HepG2 (cell line): ENCODE results near the gene MDP1. TPM values are rescaled to one million over a fixed set of nuclear protein-coding genes. Genes with fewer than 3 reads are reported as not detected.

Source experiments
- DRAP1 ChIP-seq: IDR thresholded peaks from 2 replicates; pipeline ENCODE4 v1.6.1; 2016; ENCODE audit warnings: missing genetic modification reagents, missing compliant biosample characterization
- EP300 ChIP-seq, 3 experiments: sonication (generic) in 1 of 3; formaldehyde crosslinking in 1 of 3; IDR thresholded peaks; 2 replicates each; pipeline versions ENCODE4 v1.5.1 to v1.6.1; 2011 to 2020; ENCODE audit warnings: low read depth in 2 of 3, low read length in 2 of 3, borderline replicate concordance in 1 of 3, improper control_type of control experiment in 1 of 3, mild to moderate bottlenecking in 1 of 3, missing genetic modification reagents in 1 of 3, moderate library complexity in 1 of 3
- ETS1 ChIP-seq: sonication (generic); formaldehyde crosslinking; IDR thresholded peaks from 2 replicates; pipeline ENCODE4 v1.4.0; 2020; ENCODE audit warnings: missing genetic modification reagents
- KDM5A ChIP-seq: fragments of 200-600 bp; sonication (generic); IDR thresholded peaks from 2 replicates; pipeline ENCODE4 v1.7.0; 2018; ENCODE audit warnings: antibody characterized with exemption, mild to moderate bottlenecking, low read length, borderline replicate concordance
- NFIB ChIP-seq: sonication (generic); formaldehyde crosslinking; IDR thresholded peaks from 2 replicates; pipeline ENCODE4 v1.9.0; 2021; ENCODE audit warnings: missing genetic modification reagents, mild to moderate bottlenecking, borderline replicate concordance
- NFIC ChIP-seq: IDR thresholded peaks from 2 replicates; pipeline ENCODE4 v1.6.1; 2012; ENCODE audit warnings: mild to moderate bottlenecking, low read length, inconsistent platforms
- NFKB2 ChIP-seq: sonication (generic); formaldehyde crosslinking; IDR thresholded peaks from 2 replicates; pipeline ENCODE4 v1.4.0; 2020; ENCODE audit warnings: missing genetic modification reagents, borderline replicate concordance
- NR2F2 ChIP-seq: IDR thresholded peaks from 2 replicates; pipeline ENCODE4 v1.6.1; 2012; ENCODE audit warnings: low read depth, inconsistent platforms, borderline replicate concordance
- PHF5A ChIP-seq: IDR thresholded peaks from one replicate; pipeline ENCODE4 v1.6.1; 2018; ENCODE audit warnings: low read depth, missing genetic modification reagents; ENCODE audit not compliant: unreplicated experiment
- RFX5 ChIP-seq: IDR thresholded peaks from 2 replicates; pipeline ENCODE4 v1.6.1; 2011; ENCODE audit warnings: low read depth, low read length, improper control_type of control experiment
- SKIL ChIP-seq: sonication (generic); formaldehyde crosslinking; IDR thresholded peaks from 2 replicates; pipeline ENCODE4 v1.8.0; 2022; ENCODE audit warnings: missing genetic modification reagents, mild to moderate bottlenecking, moderate library complexity, borderline replicate concordance
- TARDBP ChIP-seq: sonication (generic); formaldehyde crosslinking; IDR thresholded peaks from 2 replicates; pipeline ENCODE4 v1.8.0; 2022; ENCODE audit warnings: mild to moderate bottlenecking, missing genetic modification reagents
- ZBTB7B ChIP-seq: sonication (generic); formaldehyde crosslinking; IDR thresholded peaks from 2 replicates; pipeline ENCODE4 v1.4.0; 2020; ENCODE audit warnings: missing genetic modification reagents
- ZFP90 ChIP-seq: sonication (generic); formaldehyde crosslinking; IDR thresholded peaks from 2 replicates; pipeline ENCODE4 v1.8.0; 2022; ENCODE audit warnings: missing genetic modification reagents, mild to moderate bottlenecking, inconsistent platforms, borderline replicate concordance
- ZHX2 ChIP-seq, 2 experiments: sonication (generic) in 1 of 2; formaldehyde crosslinking in 1 of 2; IDR thresholded peaks; 2 replicates each; pipeline versions ENCODE4 v1.6.1 to v1.9.0; 2014 to 2022; ENCODE audit warnings: antibody characterized with exemption in 1 of 2, borderline replicate concordance in 1 of 2, inconsistent platforms in 1 of 2, low read depth in 1 of 2, missing genetic modification reagents in 1 of 2
- ZKSCAN5 ChIP-seq: sonication (generic); formaldehyde crosslinking; IDR thresholded peaks from 2 replicates; pipeline ENCODE4 v1.5.1; 2020; ENCODE audit warnings: mild to moderate bottlenecking, missing genetic modification reagents
- ZNF225 ChIP-seq: sonication (generic); formaldehyde crosslinking; IDR thresholded peaks from 2 replicates; pipeline ENCODE4 v1.4.0; 2020; ENCODE audit warnings: mild to moderate bottlenecking, missing genetic modification reagents
- ZNF772 ChIP-seq: sonication (generic); formaldehyde crosslinking; IDR thresholded peaks from 2 replicates; pipeline ENCODE4 v1.5.0; 2020; ENCODE audit warnings: mild to moderate bottlenecking, missing genetic modification reagents
- polyA plus RNA-seq, 8 experiments: library from polyadenylated mRNA; depleted of rRNA in 3 of 8; stranded (reverse) in 7 of 8; unstranded in 1 of 8; fragments of >200 nt; fragmentation: Illumina TruSeq in 4 of 8; extraction: Trizol in 4 of 8; gene quantifications; 2 replicates each; pipeline versions ENCODE4 v1.2.1 to v1.2.3, GENCODE V29; 2011 to 2016; ENCODE audit warnings: low read depth in 4 of 8, missing spikeins in 1 of 8, mixed read lengths in 1 of 8; ENCODE audit not compliant: insufficient read depth in 1 of 8
- total RNA-seq, 5 experiments: library from RNA; depleted of rRNA; stranded (reverse); fragments of >200 nt; fragmentation: Illumina TruSeq; extraction: Trizol; gene quantifications; 2 replicates each; pipeline ENCODE4 v1.2.3, GENCODE V29; 2016; ENCODE audit warnings: low read depth in 1 of 5

The MDP1 gene
- total and polyA plus RNA-seq, 2 of the 13 experiments (the other 11 are each of a cell fraction or from before 2014, with no cell fraction given) = 44.1 to 48.7 TPM

- TF ChIP-seq ZHX2 (IDR thresholded peaks at IDR 0.05; ENCODE audit: low read depth) (no peak), ZHX2 (CRISPR knock-in tag; IDR thresholded peaks at IDR 0.05; ENCODE audit: borderline replicate concordance) (no peak), ZKSCAN5 (CRISPR knock-in tag) (no peak), TARDBP (no peak), NFIB (peak; percentile 73; the same call in 1 of the 2 replicates), ZNF772 (CRISPR knock-in tag) (no peak), NR2F2 (no peak), RFX5 (no peak), KDM5A (no peak), ZBTB7B (CRISPR knock-in tag) (0 out of 2 replicates have a peak, but pooled peaks have one; percentile 19), ZNF225 (0 out of 2 replicates have a peak, but pooled peaks have one; percentile 0), NFIC (no peak), DRAP1 (CRISPR knock-in tag) (no peak), ZFP90 (CRISPR knock-in tag) (no peak), PHF5A (no peak), EP300 (IDR thresholded peaks at IDR 0.05; ENCODE audit: low read depth in 2 of 2, low read length in 2 of 2) (no peak), EP300 (CRISPR knock-in tag; IDR thresholded peaks at IDR 0.05; ENCODE audit: borderline replicate concordance) (peak; percentile 8; the same call in 1 of the 2 replicates), SKIL (CRISPR knock-in tag) (0 out of 2 replicates have a peak, but pooled peaks have one; percentile 14), ETS1 (CRISPR knock-in tag) (no peak), NFKB2 (CRISPR knock-in tag) (no peak)
Measured at GRCh38 chr14:24260026-24260779, 44.3 kb upstream of the MDP1 start (continued).
